HG03469 (cell line): ENCODE results near the gene ERO1B.

Experiments
- ATAC-seq: cut with Tn5 transposase; IDR thresholded peaks from one replicate; pipeline ENCODE4 v1.9.1; 2021; ENCODE audit warnings: mild to moderate bottlenecking, moderate library complexity, moderate number of reproducible peaks; ENCODE audit not compliant: unreplicated experiment

The ERO1B gene

GRCh38 chr1:236253918-236254637, 27.7 kb downstream of the ERO1B start:
- no peak for ATAC-seq

- ATAC-seq, result no peak
These were observed 28.6 kb downstream of the ERO1B start for GRCh38 chr1:236253119-236253518.

- ATAC-seq, result no peak
These were observed 30.2 kb downstream of the ERO1B start for GRCh38 chr1:236251587-236251986.

GRCh38 chr1:236247286-236247685, 34.5 kb downstream of the ERO1B start:
- no peak for ATAC-seq

GRCh38 chr1:236242568-236242967, 39.2 kb downstream of the ERO1B start:
- ATAC-seq, result no peak

GRCh38 chr1:236240675-236241074, 41.1 kb downstream of the ERO1B start:
- no peak for ATAC-seq

GRCh38 chr1:236239092-236239585, 42.6 kb downstream of the ERO1B start:
- no peak for ATAC-seq

- no peak for ATAC-seq
These were observed 46.6 kb downstream of the ERO1B start for GRCh38 chr1:236235116-236235515.

GRCh38 chr1:236228411-236228810, 53.3 kb downstream of the ERO1B start:
- no peak for ATAC-seq

GRCh38 chr1:236222632-236223031, 59.1 kb downstream of the ERO1B start:
- ATAC-seq, result no peak

GRCh38 chr1:236220473-236220872, 61.3 kb downstream of the ERO1B start:
- ATAC-seq, result no peak

- no peak for ATAC-seq
These were observed 67.0 kb downstream of the ERO1B start for GRCh38 chr1:236214761-236215160.

GRCh38 chr1:236213534-236213933, 68.2 kb downstream of the ERO1B start:
- no peak for ATAC-seq

- ATAC-seq, result no peak
These were observed 69.9 kb downstream of the ERO1B start for GRCh38 chr1:236211815-236212214.

- ATAC-seq, result no peak
These were observed 72.0 kb downstream of the ERO1B start for GRCh38 chr1:236209713-236210112.

- ATAC-seq, result no peak
These were observed 72.6 kb downstream of the ERO1B start for GRCh38 chr1:236209185-236209584.

GRCh38 chr1:236207569-236207968, 74.2 kb downstream of the ERO1B start:
- no peak for ATAC-seq

- ATAC-seq, result no peak
These were observed 74.6 kb downstream of the ERO1B start for GRCh38 chr1:236207121-236207520.

- ATAC-seq, result no peak
These were observed 75.2 kb downstream of the ERO1B start for GRCh38 chr1:236206548-236206947.

- no peak for ATAC-seq
These were observed 77.1 kb downstream of the ERO1B start for GRCh38 chr1:236204656-236205055.

GRCh38 chr1:236204039-236204438, 77.7 kb downstream of the ERO1B start:
- ATAC-seq, result no peak

- ATAC-seq, result no peak
These were observed 80.0 kb downstream of the ERO1B start for GRCh38 chr1:236201786-236202185.

GRCh38 chr1:236200925-236201324, 80.8 kb downstream of the ERO1B start:
- no peak for ATAC-seq
